H9 (cell line): ENCODE data around the gene TMEM120B. TPM values are rescaled to one million over a fixed set of nuclear protein-coding genes. Genes with fewer than 3 reads are reported as not detected.

Source experiments
- DNase-seq: peaks from one replicate; pipeline ENCODE4 v3.0.0-alpha.2; 2017
- H2AFZ ChIP-seq: one replicate; pipeline ENCODE4 v1.6.1; 2013; ENCODE audit warnings: mild to moderate bottlenecking, low read length, control low read depth, moderate library complexity
- H2AK5ac ChIP-seq: 2 replicates; pipeline ENCODE4 v1.6.1; 2013; ENCODE audit warnings: low read length, control low read depth, mixed read lengths; ENCODE audit not compliant: insufficient read length
- H2BK120ac ChIP-seq: one replicate; pipeline ENCODE4 v1.6.1; 2013; ENCODE audit warnings: low read depth, mild to moderate bottlenecking, low read length, control low read depth, inconsistent platforms; ENCODE audit not compliant: poor library complexity, severe bottlenecking
- H2BK12ac ChIP-seq: 2 replicates; pipeline ENCODE4 v1.6.1; 2013; ENCODE audit warnings: low read length, control low read depth, mixed read lengths, low read depth; ENCODE audit not compliant: insufficient read length
- H2BK15ac ChIP-seq: 2 replicates; pipeline ENCODE4 v1.6.1; 2013; ENCODE audit warnings: low read depth, low read length, control low read depth
- H2BK20ac ChIP-seq: one replicate; pipeline ENCODE4 v1.6.1; 2013; ENCODE audit warnings: low read depth, mild to moderate bottlenecking, low read length, control low read depth, inconsistent platforms; ENCODE audit not compliant: poor library complexity, severe bottlenecking
- H2BK5ac ChIP-seq: 2 replicates; pipeline ENCODE4 v1.6.1; 2013; ENCODE audit warnings: low read length, control low read depth, mixed read lengths; ENCODE audit not compliant: insufficient read length
- H3K14ac ChIP-seq: 2 replicates; pipeline ENCODE4 v1.6.1; 2013; ENCODE audit warnings: low read length, control low read depth; ENCODE audit not compliant: insufficient read depth
- H3K18ac ChIP-seq: 2 replicates; pipeline ENCODE4 v1.6.1; 2013; ENCODE audit warnings: low read depth, mild to moderate bottlenecking, mixed read lengths, low read length, control low read depth; ENCODE audit not compliant: insufficient read length
- H3K23ac ChIP-seq: 2 replicates; pipeline ENCODE4 v1.6.1; 2013; ENCODE audit warnings: low read length, control low read depth, mixed read lengths, low read depth; ENCODE audit not compliant: insufficient read length
- H3K23me2 ChIP-seq: 2 replicates; pipeline ENCODE4 v1.6.1; 2013; ENCODE audit warnings: low read depth, mild to moderate bottlenecking, mixed read lengths, low read length, control low read depth; ENCODE audit not compliant: insufficient read length, poor library complexity, severe bottlenecking
- H3K27ac ChIP-seq: 2 replicates; pipeline ENCODE4 v1.5.1; 2013; ENCODE audit warnings: low read length, control low read depth, mixed read lengths, low read depth; ENCODE audit not compliant: insufficient read length
- H3K27me3 ChIP-seq: 2 replicates; pipeline ENCODE4 v1.6.1; 2013; ENCODE audit warnings: low read length, control low read depth, inconsistent platforms; ENCODE audit not compliant: insufficient read depth
- H3K4ac ChIP-seq: 2 replicates; pipeline ENCODE4 v1.6.1; 2013; ENCODE audit warnings: low read depth, mild to moderate bottlenecking, control low read depth, inconsistent platforms, low read length, moderate library complexity
- H3K4me1 ChIP-seq: 2 replicates; pipeline ENCODE4 v1.6.1; 2013; ENCODE audit warnings: low read length, control low read depth, inconsistent platforms; ENCODE audit not compliant: insufficient read depth
- H3K4me2 ChIP-seq: 2 replicates; pipeline ENCODE4 v1.6.1; 2013; ENCODE audit warnings: low read length, control low read depth, mixed read lengths; ENCODE audit not compliant: insufficient read length, insufficient read depth
- H3K56ac ChIP-seq: 2 replicates; pipeline ENCODE4 v1.6.1; 2013; ENCODE audit warnings: low read depth, mild to moderate bottlenecking, mixed read lengths, low read length, control low read depth; ENCODE audit not compliant: insufficient read length
- H3K79me1 ChIP-seq: 2 replicates; pipeline ENCODE4 v1.6.1; 2013; ENCODE audit warnings: low read depth, mild to moderate bottlenecking, moderate library complexity, low read length, control low read depth, inconsistent platforms; ENCODE audit not compliant: insufficient read depth, poor library complexity, severe bottlenecking
- H3K79me2 ChIP-seq: 2 replicates; pipeline ENCODE4 v1.6.1; 2013; ENCODE audit warnings: low read length, control low read depth, inconsistent platforms; ENCODE audit not compliant: insufficient read depth
- H3K9ac ChIP-seq: 2 replicates; pipeline ENCODE4 v1.6.1; 2013; ENCODE audit warnings: low read length, control low read depth, mixed read lengths; ENCODE audit not compliant: insufficient read length; ENCODE audit errors: extremely low read depth
- H3K9me3 ChIP-seq: one replicate; pipeline ENCODE4 v1.6.1; 2013; ENCODE audit warnings: low read depth, low read length, inconsistent platforms; ENCODE audit not compliant: control insufficient read depth
- H3T11ph ChIP-seq: one replicate; pipeline ENCODE4 v1.6.1; 2013; ENCODE audit warnings: mild to moderate bottlenecking, low read length, control low read depth, inconsistent platforms
- H4K20me1 ChIP-seq: one replicate; pipeline ENCODE4 v1.6.1; 2013; ENCODE audit not compliant: control insufficient read depth, insufficient read length, insufficient read depth
- H4K5ac ChIP-seq: 2 replicates; pipeline ENCODE4 v1.6.1; 2013; ENCODE audit warnings: low read depth, mild to moderate bottlenecking, mixed read lengths, low read length, control low read depth; ENCODE audit not compliant: insufficient read length
- H4K8ac ChIP-seq: replicated peaks from 2 replicates; pipeline ENCODE4 v1.6.1; 2013; ENCODE audit warnings: low read length, control low read depth, mixed read lengths, low read depth; ENCODE audit not compliant: insufficient read length
- H4K91ac ChIP-seq: 2 replicates; pipeline ENCODE4 v1.6.1; 2013; ENCODE audit warnings: low read depth, mild to moderate bottlenecking, moderate library complexity, mixed read lengths, low read length, control low read depth; ENCODE audit not compliant: insufficient read length
- H3K27ac Mint-ChIP-seq, 3 experiments: 2 replicates in 2 of 3; 3 replicates in 1 of 3; pipeline ENCODE4 v1.8.0; 2020 to 2021; ENCODE audit warnings: mixed read lengths in 3 of 3, mild to moderate bottlenecking in 1 of 3, moderate library complexity in 1 of 3
- H3K27me3 Mint-ChIP-seq: 2 replicates; pipeline ENCODE4 v1.8.0; 2021; ENCODE audit warnings: low read depth, mild to moderate bottlenecking, moderate library complexity, mixed read lengths
- H3K36me3 Mint-ChIP-seq, 3 experiments: 2 replicates in 2 of 3; 3 replicates in 1 of 3; pipeline ENCODE4 v1.8.0; 2020 to 2021; ENCODE audit warnings: low read depth in 3 of 3, mixed read lengths in 3 of 3; ENCODE audit not compliant: insufficient read depth in 1 of 3
- H3K4me1 Mint-ChIP-seq, 2 experiments: 2 replicates each; pipeline ENCODE4 v1.8.0; 2020; ENCODE audit warnings: mixed read lengths in 2 of 2
- H3K4me3 Mint-ChIP-seq, 2 experiments: 2 replicates in 1 of 2; 3 replicates in 1 of 2; pipeline ENCODE4 v1.8.0; 2020 to 2021; ENCODE audit warnings: mild to moderate bottlenecking in 2 of 2, mixed read lengths in 2 of 2, moderate library complexity in 1 of 2
- H3K9me3 Mint-ChIP-seq, 2 experiments: 2 replicates in 1 of 2; 3 replicates in 1 of 2; pipeline ENCODE4 v1.8.0; 2020; ENCODE audit warnings: mild to moderate bottlenecking in 2 of 2, mixed read lengths in 2 of 2, moderate library complexity in 1 of 2
- WGBS: extraction: QIAGEN DNeasy Blood & Tissue Kit; methylation state at CpG from one replicate; pipeline ENCODE4 v1.1.7; 2013; ENCODE audit warnings: missing lambda C conversion rate, low lambda C conversion rate, mixed read lengths; ENCODE audit not compliant: insufficient read length; ENCODE audit errors: extremely low coverage; 5-methylcytosine and 5-hydroxymethylcytosine counted together
- total RNA-seq: library from RNA; stranded (reverse); gene quantifications from 2 replicates; pipeline ENCODE4 v1.2.1, GENCODE V29; 2021
- TF ChIP-seq, protein P1 (sequence below): fragments of 200-600 bp; sonication (generic); conservative IDR thresholded peaks from 3 replicates; pipeline ENCODE4 v1.8.0; 2021; ENCODE audit warnings: antibody characterized with exemption, mild to moderate bottlenecking

Gene TMEM120B
- total RNA-seq, 1 experiment from 2014 or later, result 25.8 TPM

DNA sequence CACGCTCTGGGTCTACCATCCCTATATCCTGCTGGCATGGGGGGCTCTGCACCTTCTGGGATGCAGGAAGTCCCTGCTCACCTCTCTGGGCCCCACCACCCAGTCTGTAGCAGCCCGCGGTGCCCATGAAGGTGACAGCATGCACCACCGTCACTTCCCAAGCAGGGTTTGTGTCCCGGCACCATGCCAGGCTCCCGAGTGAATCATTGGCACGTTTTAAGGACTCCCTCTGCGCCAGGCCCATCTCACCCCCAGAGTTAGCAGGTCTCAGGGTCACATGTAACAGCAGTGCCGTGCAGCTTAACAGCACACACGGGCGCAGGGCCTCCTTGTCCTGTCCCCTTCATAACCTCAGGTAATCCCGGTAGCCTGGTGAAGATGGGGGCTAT is 111.2 kb downstream of the TMEM120B start:
- Histone ChIP-seq H3K56ac (no peak overlapping the region), H3K27ac (no peak overlapping the region), H3K9me3 (no peaks in the 10 kb centered on the region), H3K4me2 (no peak overlapping the region), H4K20me1 (no peaks in the 10 kb centered on the region), H3K4me1 (no peaks in the 10 kb centered on the region), H3K79me2 (no peaks in the 10 kb centered on the region), H3K18ac (no peak overlapping the region), H3K23me2 (no peaks in the 10 kb centered on the region), H3K9ac (no peak overlapping the region), H4K91ac (no peak overlapping the region), H4K8ac (no peak overlapping the region), H3K14ac (no peak overlapping the region), H4K5ac (no peak overlapping the region), H3K27me3 (no peaks in the 10 kb centered on the region), H2BK120ac (no peak overlapping the region), H3K23ac (no peak overlapping the region), H2BK5ac (no peak overlapping the region), H2BK15ac (no peak overlapping the region), H2AK5ac (no peak overlapping the region), H3T11ph (no peak overlapping the region), H2AFZ (no peak overlapping the region), H3K4ac (no peak overlapping the region), H2BK20ac (no peak overlapping the region), H2BK12ac (no peak overlapping the region), H3K79me1 (no peaks in the 10 kb centered on the region)
- DNase-seq, result no peak
- WGBS, result no CpG with 5 or more reads among the region's 12 CpGs
- Mint-ChIP-seq H3K36me3 (peaks cover 22 to 72% (median 52%) of the 10 kb centered on the region in 3 experiments), H3K4me1 (no peaks in the 10 kb centered on the region), H3K9me3 (no peaks in the 10 kb centered on the region; a peak in 1 of 5 replicates), H3K4me3 (no peak overlapping the region), H3K27ac (no peak overlapping the region), H3K27me3 (no peaks in the 10 kb centered on the region)
- TF ChIP-seq, protein P1, sequence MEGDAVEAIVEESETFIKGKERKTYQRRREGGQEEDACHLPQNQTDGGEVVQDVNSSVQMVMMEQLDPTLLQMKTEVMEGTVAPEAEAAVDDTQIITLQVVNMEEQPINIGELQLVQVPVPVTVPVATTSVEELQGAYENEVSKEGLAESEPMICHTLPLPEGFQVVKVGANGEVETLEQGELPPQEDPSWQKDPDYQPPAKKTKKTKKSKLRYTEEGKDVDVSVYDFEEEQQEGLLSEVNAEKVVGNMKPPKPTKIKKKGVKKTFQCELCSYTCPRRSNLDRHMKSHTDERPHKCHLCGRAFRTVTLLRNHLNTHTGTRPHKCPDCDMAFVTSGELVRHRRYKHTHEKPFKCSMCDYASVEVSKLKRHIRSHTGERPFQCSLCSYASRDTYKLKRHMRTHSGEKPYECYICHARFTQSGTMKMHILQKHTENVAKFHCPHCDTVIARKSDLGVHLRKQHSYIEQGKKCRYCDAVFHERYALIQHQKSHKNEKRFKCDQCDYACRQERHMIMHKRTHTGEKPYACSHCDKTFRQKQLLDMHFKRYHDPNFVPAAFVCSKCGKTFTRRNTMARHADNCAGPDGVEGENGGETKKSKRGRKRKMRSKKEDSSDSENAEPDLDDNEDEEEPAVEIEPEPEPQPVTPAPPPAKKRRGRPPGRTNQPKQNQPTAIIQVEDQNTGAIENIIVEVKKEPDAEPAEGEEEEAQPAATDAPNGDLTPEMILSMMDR, result no peak
